GM13976 (cell line): Measurements from ENCODE around the gene TMEM143.
A peak's percentile ranks its signal among the peaks of the same experiment; 100 is the strongest.

Experiments
- DNase-seq: peaks from one replicate; pipeline ENCODE4 v3.0.0; 2012; ENCODE audit warnings: low spot score
- in situ Hi-C: fragments of 300-500 bp; cut with MboI; formaldehyde crosslinking; loops from one replicate; pipeline ENCODE4 v1.12.0; 2022; ENCODE audit warnings: low sequenced_read_pairs, mixed read lengths, inconsistent platforms; ENCODE audit not compliant: unreplicated experiment
- TF ChIP-seq, protein P1 (sequence below): IDR thresholded peaks from 2 replicates; pipeline ENCODE4 v1.5.1; 2012; ENCODE audit warnings: borderline replicate concordance, mild to moderate bottlenecking; ENCODE audit not compliant: insufficient read depth; ENCODE audit errors: extremely low read depth, missing control alignments, control extremely low read depth

The TMEM143 gene

DNA sequence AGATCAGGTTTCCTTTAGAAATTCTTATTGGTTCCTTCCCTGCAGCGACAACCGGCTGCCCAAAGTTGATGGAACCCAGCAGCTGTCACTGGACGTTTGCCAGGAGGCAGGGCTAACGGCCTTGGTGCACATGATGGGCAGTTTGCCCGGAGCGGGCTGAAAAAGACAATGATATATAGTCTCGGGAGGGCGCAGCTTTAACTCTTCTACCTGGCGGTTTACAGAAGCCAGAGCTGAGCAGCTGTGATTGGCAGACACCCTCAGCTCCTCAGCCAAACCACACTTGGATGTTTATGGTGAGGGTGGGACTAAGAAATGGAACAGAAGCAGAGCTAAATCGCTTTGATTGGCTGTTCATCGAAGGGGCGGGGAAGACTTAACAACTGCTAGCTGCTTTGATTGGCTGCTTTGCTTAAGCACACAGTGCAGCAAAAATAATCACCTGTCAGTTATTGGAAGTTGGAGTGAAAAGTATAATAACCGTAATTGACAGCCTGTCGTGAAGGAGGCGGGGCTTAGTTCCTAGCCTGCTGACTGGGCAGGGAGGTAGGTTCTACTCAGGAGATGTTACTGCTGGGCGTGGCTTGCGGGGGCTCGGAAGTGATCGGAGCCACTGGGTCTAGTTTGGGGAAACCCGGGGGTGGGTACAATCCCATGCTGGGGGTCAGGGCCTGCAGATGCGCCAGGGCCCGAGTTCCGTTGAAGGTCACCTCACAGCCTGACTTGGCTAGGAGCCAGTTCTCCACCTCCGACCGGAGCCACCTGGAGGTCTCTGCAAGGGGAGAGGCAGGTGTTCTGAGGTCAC is 30.9 kb downstream of the TMEM143 start:
- peak; percentile 95 for DNase-seq
- in situ Hi-C loops: no loop called here
- TF ChIP-seq, protein P1, sequence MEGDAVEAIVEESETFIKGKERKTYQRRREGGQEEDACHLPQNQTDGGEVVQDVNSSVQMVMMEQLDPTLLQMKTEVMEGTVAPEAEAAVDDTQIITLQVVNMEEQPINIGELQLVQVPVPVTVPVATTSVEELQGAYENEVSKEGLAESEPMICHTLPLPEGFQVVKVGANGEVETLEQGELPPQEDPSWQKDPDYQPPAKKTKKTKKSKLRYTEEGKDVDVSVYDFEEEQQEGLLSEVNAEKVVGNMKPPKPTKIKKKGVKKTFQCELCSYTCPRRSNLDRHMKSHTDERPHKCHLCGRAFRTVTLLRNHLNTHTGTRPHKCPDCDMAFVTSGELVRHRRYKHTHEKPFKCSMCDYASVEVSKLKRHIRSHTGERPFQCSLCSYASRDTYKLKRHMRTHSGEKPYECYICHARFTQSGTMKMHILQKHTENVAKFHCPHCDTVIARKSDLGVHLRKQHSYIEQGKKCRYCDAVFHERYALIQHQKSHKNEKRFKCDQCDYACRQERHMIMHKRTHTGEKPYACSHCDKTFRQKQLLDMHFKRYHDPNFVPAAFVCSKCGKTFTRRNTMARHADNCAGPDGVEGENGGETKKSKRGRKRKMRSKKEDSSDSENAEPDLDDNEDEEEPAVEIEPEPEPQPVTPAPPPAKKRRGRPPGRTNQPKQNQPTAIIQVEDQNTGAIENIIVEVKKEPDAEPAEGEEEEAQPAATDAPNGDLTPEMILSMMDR: no peak

DNA sequence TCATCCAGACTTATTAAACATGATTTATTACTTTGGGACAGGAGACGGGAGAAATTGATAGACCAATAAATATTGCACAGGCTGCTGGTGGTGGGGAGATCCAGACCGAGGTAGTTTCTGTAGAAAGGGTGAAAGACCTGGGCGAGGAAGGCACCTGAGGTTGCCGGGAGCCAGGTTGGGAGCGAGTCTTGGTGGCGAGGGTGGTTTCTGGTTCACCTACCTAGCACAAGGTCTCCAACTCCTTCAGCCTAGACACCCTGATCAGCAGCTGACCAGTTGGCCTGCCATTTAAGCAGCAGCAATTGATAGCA is 31.4 kb downstream of the TMEM143 start:
- no peak for DNase-seq
- TF ChIP-seq, protein P1: no peak
- in situ Hi-C loops: no loop called here

DNA sequence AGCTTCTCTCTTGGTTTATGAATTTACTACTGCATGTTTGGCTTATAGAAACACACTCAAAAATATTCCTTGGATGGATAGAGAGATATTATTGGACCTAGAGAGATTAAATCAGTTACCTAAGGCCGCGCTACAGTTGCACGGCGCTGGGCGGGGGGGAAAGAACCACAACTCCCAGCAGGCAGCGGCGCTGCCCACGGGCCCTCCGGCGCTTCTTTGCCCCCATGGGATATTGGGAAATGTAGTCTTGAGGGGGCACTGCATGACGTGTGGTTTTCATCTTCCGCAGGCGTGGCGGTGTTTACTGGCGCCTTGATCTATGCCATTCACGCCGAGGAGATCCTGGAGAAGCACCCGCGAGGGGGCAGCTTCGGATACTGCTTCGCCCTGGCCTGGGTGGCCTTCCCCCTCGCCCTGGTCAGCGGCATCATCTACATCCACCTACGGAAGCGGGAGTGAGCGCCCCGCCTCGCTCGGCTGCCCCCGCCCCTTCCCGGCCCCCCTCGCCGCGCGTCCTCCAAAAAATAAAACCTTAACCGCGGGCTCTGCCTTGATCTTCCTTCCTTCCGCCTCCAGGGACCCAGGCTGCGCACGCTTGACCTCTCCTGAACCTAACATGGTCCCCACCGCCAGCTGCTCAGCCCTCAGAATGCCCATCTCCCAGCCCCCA is 33.6 kb downstream of the TMEM143 start:
- in situ Hi-C loops: no loop called here
- peak; percentile 83 for DNase-seq
- TF ChIP-seq, protein P1: no peak

DNA sequence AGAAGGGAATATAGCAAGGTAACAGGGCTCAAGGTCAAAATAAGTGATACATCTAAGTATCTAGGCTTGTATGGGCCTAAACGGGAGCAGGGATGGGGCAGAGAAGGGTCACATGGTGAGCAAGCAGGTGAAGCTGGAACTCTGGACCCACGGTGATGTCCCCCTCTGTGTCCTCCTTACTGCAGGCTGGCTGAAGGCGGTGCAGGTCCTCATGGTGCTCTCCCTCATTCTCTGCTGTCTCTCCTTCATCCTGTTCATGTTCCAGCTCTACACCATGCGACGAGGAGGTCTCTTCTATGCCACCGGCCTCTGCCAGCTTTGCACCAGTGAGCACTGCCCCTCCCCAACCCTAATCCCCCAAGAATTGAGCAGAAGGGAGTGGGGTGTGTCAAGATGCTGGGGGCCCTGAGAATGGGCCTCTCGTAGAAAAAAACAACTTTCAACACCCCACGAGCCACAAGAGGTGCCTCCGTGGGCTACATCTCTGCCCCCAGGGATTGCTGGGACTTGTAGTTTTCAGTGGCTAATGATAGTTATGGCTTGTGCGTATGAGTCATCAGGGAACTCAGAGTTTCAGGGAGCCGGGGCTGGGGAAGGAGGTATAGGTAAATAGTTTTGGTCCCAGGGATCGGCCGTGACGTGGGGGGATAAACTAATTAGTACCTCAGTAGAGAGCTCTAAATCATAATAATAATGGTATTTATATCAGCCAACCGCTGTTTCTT is 34.4 kb downstream of the TMEM143 start:
- in situ Hi-C loops: no loop called here
- TF ChIP-seq, protein P1: no peak
- DNase-seq: peak; percentile 52

DNA sequence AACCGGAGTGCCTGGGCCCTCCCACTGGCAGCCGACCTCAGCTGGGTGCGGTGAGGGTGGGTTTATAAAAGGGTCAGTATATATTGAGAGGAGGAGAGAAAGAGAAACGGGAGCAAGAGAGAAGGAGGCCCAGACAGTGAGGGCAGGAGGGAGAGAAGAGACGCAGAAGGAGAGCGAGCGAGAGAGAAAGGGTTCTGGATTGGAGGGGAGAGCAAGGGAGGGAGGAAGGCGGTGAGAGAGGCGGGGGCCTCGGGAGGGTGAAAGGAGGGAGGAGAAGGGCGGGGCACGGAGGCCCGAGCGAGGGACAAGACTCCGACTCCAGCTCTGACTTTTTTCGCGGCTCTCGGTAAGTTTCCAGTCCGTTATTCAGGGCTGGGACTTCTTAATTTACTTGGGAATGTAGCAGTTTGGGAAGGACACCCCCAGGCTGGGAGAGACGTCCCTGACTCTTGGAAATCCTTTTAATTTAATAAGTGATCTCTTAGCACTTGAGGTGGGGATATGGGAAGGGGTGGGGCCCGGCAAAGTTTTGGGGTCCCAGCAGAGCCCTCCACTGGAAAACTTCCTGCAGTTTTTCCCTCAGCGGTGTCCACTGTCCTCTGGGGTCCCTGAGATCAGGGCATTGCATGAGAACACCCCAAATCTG is 38.4 kb downstream of the TMEM143 start, which contains the start of gene EMP3:
EMP3 (plus strand) TSS at position 288 of the 646 bp plus-strand sequence. CDS start 1,293 bp downstream, outside the sequence.
- DNase-seq: peak; percentile 79
- in situ Hi-C loops: no loop called here
- TF ChIP-seq, protein P1: no peak
